HepG2 (cell line): ENCODE results near the gene TMEM14A. TPM values are rescaled to one million over a fixed set of nuclear protein-coding genes. Genes with fewer than 3 reads are reported as not detected.

Experiments
- ATAC-seq: fragments of 200-7000 bp; cut with Tn5 transposase; 3 replicates; pipeline ENCODE4 v1.9.1; 2020; ENCODE audit warnings: mild to moderate bottlenecking, moderate library complexity
- BruUV-seq: library from RNA; stranded (reverse); fragments of 400-500 nt; replicated peaks from 2 replicates; lab custom pipeline; 2021; lab: Mats Ljungman, UMichigan
- CTCF ChIA-PET: fragments of 300-600 bp; formaldehyde crosslinking; extraction: SDS; loops from one replicate; lab custom pipeline; 2021; ENCODE audit warnings: low total read pairs, inconsistent platforms, low intra/inter-chr PET ratio; lab: Yijun Ruan, JAX
- POLR2A ChIA-PET: fragments of 350-600 bp; sonication (Branson Sonifier 250); formaldehyde crosslinking; loops from one replicate; lab custom pipeline; 2020; ENCODE audit warnings: antibody characterized with exemption, inconsistent platforms; lab: Yijun Ruan, JAX
- DNase-seq: peaks from one replicate; pipeline ENCODE4 v3.0.0-alpha.2; 2015; ENCODE audit warnings: low spot score
- FAIRE-seq: peaks from 3 replicates; lab custom pipeline; 2011; peaks lifted over from hg19 to GRCh38; lab: Jason Lieb, UNC
- H2AFZ ChIP-seq: one replicate; pipeline ENCODE4 v1.6.1; 2011; ENCODE audit warnings: low read length, inconsistent platforms
- H3K27ac ChIP-seq: fragments of 300-600 bp; 3 replicates; pipeline ENCODE4 v1.8.0; 2011; ENCODE audit warnings: mixed run types, mild to moderate bottlenecking, mixed read lengths, low read length, inconsistent platforms; ENCODE audit not compliant: insufficient read depth; ENCODE audit errors: extremely low read length
- H3K27me3 ChIP-seq, 2 experiments: fragments of 200-600 bp in 1 of 2; 2 replicates in 1 of 2; 3 replicates in 1 of 2; pipeline versions ENCODE4 v1.6.0 to v1.8.0; 2011; ENCODE audit warnings: low read length in 2 of 2, mild to moderate bottlenecking in 2 of 2, moderate library complexity in 2 of 2, inconsistent platforms in 1 of 2; ENCODE audit not compliant: insufficient read depth in 2 of 2, control insufficient read depth in 1 of 2
- H3K36me3 ChIP-seq, 2 experiments: fragments of 200-600 bp in 1 of 2; replicated peaks in 1 of 2; 2 replicates in 1 of 2; 3 replicates in 1 of 2; pipeline versions ENCODE4 v1.5.1 to v1.8.0; 2011; ENCODE audit warnings: low read length in 2 of 2, inconsistent platforms in 1 of 2; ENCODE audit not compliant: insufficient read depth in 2 of 2, control insufficient read depth in 1 of 2
- H3K4me1 ChIP-seq: 2 replicates; pipeline ENCODE4 v1.5.1; 2012; ENCODE audit warnings: low read length, inconsistent platforms; ENCODE audit not compliant: insufficient read depth
- H3K4me2 ChIP-seq: 2 replicates; pipeline ENCODE4 v1.6.0; 2011; ENCODE audit warnings: low read depth, low read length, inconsistent platforms
- H3K4me3 ChIP-seq, 3 experiments: fragments of 200-600 bp in 1 of 3; sonication (generic), shearing (Covaris generic) in 1 of 3; replicated peaks in 1 of 3; 2 replicates each; pipeline ENCODE4 v1.5.1; 2011 to 2016; ENCODE audit warnings: low read length in 3 of 3, inconsistent platforms in 2 of 3, low read depth in 2 of 3, mild to moderate bottlenecking in 2 of 3, control low read depth in 1 of 3, mixed read lengths in 1 of 3; ENCODE audit not compliant: insufficient read depth in 1 of 3
- H3K79me2 ChIP-seq: one replicate; pipeline ENCODE4 v1.6.1; 2011; ENCODE audit warnings: low read length, inconsistent platforms; ENCODE audit not compliant: insufficient read depth
- H3K9ac ChIP-seq: 2 replicates; pipeline ENCODE4 v1.6.0; 2011; ENCODE audit warnings: mild to moderate bottlenecking, low read depth, low read length, inconsistent platforms; ENCODE audit not compliant: insufficient read depth
- H3K9me3 ChIP-seq: 2 replicates; pipeline ENCODE4 v1.5.1; 2012; ENCODE audit warnings: mild to moderate bottlenecking, low read length
- H4K20me1 ChIP-seq: 2 replicates; pipeline ENCODE4 v1.6.0; 2011; ENCODE audit warnings: inconsistent platforms, mild to moderate bottlenecking, low read length, moderate library complexity; ENCODE audit not compliant: insufficient read depth
- AKNA ChIP-seq: sonication (generic); formaldehyde crosslinking; IDR thresholded peaks from 2 replicates; pipeline ENCODE4 v1.4.0; 2020; ENCODE audit warnings: missing genetic modification reagents, borderline replicate concordance
- FIP1L1 ChIP-seq: fragments of 200-400 bp; formaldehyde crosslinking; IDR thresholded peaks from 2 replicates; pipeline ENCODE4 v1.6.1; 2018; ENCODE audit warnings: low read depth, mild to moderate bottlenecking, low read length, moderate library complexity, borderline replicate concordance; ENCODE audit not compliant: insufficient read depth
- KLF12 ChIP-seq: sonication (generic); formaldehyde crosslinking; IDR thresholded peaks from 2 replicates; pipeline ENCODE4 v1.4.0; 2020; ENCODE audit warnings: missing genetic modification reagents, borderline replicate concordance
- MAX ChIP-seq: IDR thresholded peaks from 2 replicates; pipeline ENCODE4 v1.6.1; 2012; ENCODE audit warnings: inconsistent platforms
- MED1 ChIP-seq: sonication (generic); formaldehyde crosslinking; IDR thresholded peaks from 2 replicates; pipeline ENCODE4 v1.4.0; 2020; ENCODE audit warnings: missing genetic modification reagents
- MIER3 ChIP-seq: IDR thresholded peaks from 2 replicates; pipeline ENCODE4 v1.6.1; 2016; ENCODE audit warnings: missing compliant biosample characterization, borderline replicate concordance
- NFE2L2 ChIP-seq: fragments of 150-350 bp; IDR thresholded peaks from 2 replicates; pipeline ENCODE4 v1.6.1; 2014; ENCODE audit warnings: low read length
- SIN3A ChIP-seq: IDR thresholded peaks from 2 replicates; pipeline ENCODE4 v1.6.1; 2011; ENCODE audit warnings: low read depth, mild to moderate bottlenecking, control low read depth, low read length, borderline replicate concordance
- TCF7L2 ChIP-seq: IDR thresholded peaks from 2 replicates; pipeline ENCODE4 v1.6.1; 2011; ENCODE audit warnings: mild to moderate bottlenecking, low read depth, low read length, moderate library complexity
- THAP7 ChIP-seq: sonication (generic); formaldehyde crosslinking; IDR thresholded peaks from 2 replicates; pipeline ENCODE4 v1.8.1; 2023; ENCODE audit warnings: mild to moderate bottlenecking, missing genetic modification reagents
- YY1 ChIP-seq: IDR thresholded peaks from 2 replicates; pipeline ENCODE4 v1.6.1; 2011; ENCODE audit warnings: low read length, low read depth, moderate library complexity, mild to moderate bottlenecking; ENCODE audit not compliant: insufficient read depth, insufficient replicate concordance
- ZBTB2 ChIP-seq: sonication (generic); formaldehyde crosslinking; IDR thresholded peaks from 2 replicates; pipeline ENCODE4 v1.8.0; 2022; ENCODE audit warnings: low read depth, missing genetic modification reagents
- ZNF639 ChIP-seq: conservative IDR thresholded peaks from 2 replicates; pipeline ENCODE4 v1.6.1; 2018; ENCODE audit warnings: missing genetic modification reagents
- ZNF749 ChIP-seq: sonication (generic); formaldehyde crosslinking; IDR thresholded peaks from 2 replicates; pipeline ENCODE4 v1.8.0; 2022; ENCODE audit warnings: mild to moderate bottlenecking, missing genetic modification reagents, moderate library complexity, borderline replicate concordance
- ZNF781 ChIP-seq: sonication (generic); formaldehyde crosslinking; IDR thresholded peaks from 2 replicates; pipeline ENCODE4 v1.5.1; 2020; ENCODE audit warnings: borderline replicate concordance, mild to moderate bottlenecking, missing genetic modification reagents; ENCODE audit errors: not compliant biosample characterization
- WGBS: methylation state at CpG from one replicate; pipeline ENCODE4 v1.1.6; 2017; ENCODE audit warnings: low lambda C conversion rate; 5-methylcytosine and 5-hydroxymethylcytosine counted together
- in situ Hi-C: cut with HindIII; loops from 2 replicates; pipeline ENCODE4 v1.10.0; 2017; ENCODE audit warnings: low pct_unique_long_range_greater_than_20kb; ENCODE audit not compliant: extremely low pct_ligation_motif_present
- intact Hi-C: fragments of 100-400 bp; cut with micrococcal nuclease; formaldehyde crosslinking; loops from one replicate; pipeline ENCODE4 v1.10.0; 2022; ENCODE audit not compliant: unreplicated experiment
- polyA plus RNA-seq, 8 experiments: library from polyadenylated mRNA; depleted of rRNA in 3 of 8; stranded (reverse) in 7 of 8; unstranded in 1 of 8; fragments of >200 nt; fragmentation: Illumina TruSeq in 4 of 8; extraction: Trizol in 4 of 8; gene quantifications; 2 replicates each; pipeline versions ENCODE4 v1.2.1 to v1.2.3, GENCODE V29; 2011 to 2016; ENCODE audit warnings: low read depth in 4 of 8, missing spikeins in 1 of 8, mixed read lengths in 1 of 8; ENCODE audit not compliant: insufficient read depth in 1 of 8
- total RNA-seq, 5 experiments: library from RNA; depleted of rRNA; stranded (reverse); fragments of >200 nt; fragmentation: Illumina TruSeq; extraction: Trizol; gene quantifications; 2 replicates each; pipeline ENCODE4 v1.2.3, GENCODE V29; 2016; ENCODE audit warnings: low read depth in 1 of 5

The TMEM14A gene
- total and polyA plus RNA-seq, 2 of the 13 experiments (the other 11 are each of a cell fraction or from before 2014, with no cell fraction given): 24.6 to 73.7 TPM

- Histone ChIP-seq H3K9me3 (no peaks in the 10 kb centered on the region), H3K27ac (peak overlapping the region; percentile 94), H3K79me2 (no peaks in the 10 kb centered on the region), H3K4me1 (peaks cover 70% of the 10 kb centered on the region), H3K4me3 (no peak overlapping the region; a peak in 1 of 6 replicates), H3K4me2 (peak overlapping the region; percentile 79), H3K27me3 (no peaks in the 10 kb centered on the region), H2AFZ (no peak overlapping the region), H3K9ac (no peak overlapping the region; the same call in 1 of the 2 replicates), H3K36me3 (no peaks in the 10 kb centered on the region), H4K20me1 (no peaks in the 10 kb centered on the region)
- in situ Hi-C loops (no loop called here), intact Hi-C loops (loop anchor here (1.0 to 10.0 kb wide), 3 partner anchors 9 to 189 kb away; partner anchors contain the start of gene GSTA2)
- POLR2A ChIA-PET: interaction anchor here (0.7 to 2.5 kb wide), 14 partner anchors 8 to 337 kb away, joined by 3 to 16 read pairs (median 4); partner anchors contain the start of gene GSTA2
- no peak for FAIRE-seq
- 46% methylated on average over 2 of the region's 2 CpGs for WGBS
- no peak for DNase-seq
- ATAC-seq: no peak
- BruUV-seq: no TSS peak
- CTCF ChIA-PET: interaction anchor here (1.1 to 2.6 kb wide), 2 partner anchors 89 to 113 kb away, joined by 3 to 16 read pairs; no protein-coding TSS in a partner anchor
- 0 out of 2 replicates have a peak, but pooled peaks have one; percentile 45 for TF ChIP-seq SIN3A
- 0 out of 2 replicates have a peak, but pooled peaks have one; percentile 4 for TF ChIP-seq TCF7L2
- no peak for TF ChIP-seq MED1 (CRISPR knock-in tag)
- no peak for TF ChIP-seq ZBTB2 (CRISPR knock-in tag)
- TF ChIP-seq YY1: peak; percentile 28
- 0 out of 2 replicates have a peak, but pooled peaks have one; percentile 71 for TF ChIP-seq AKNA
- 0 out of 2 replicates have a peak, but pooled peaks have one; percentile 5 for TF ChIP-seq ZNF749 (CRISPR knock-in tag)
- TF ChIP-seq ZNF781 (CRISPR knock-in tag): no peak
- no peak for TF ChIP-seq ZNF639 (CRISPR knock-in tag)
- 0 out of 2 replicates have a peak, but pooled peaks have one; percentile 5 for TF ChIP-seq KLF12 (CRISPR knock-in tag)
- no peak for TF ChIP-seq NFE2L2
- TF ChIP-seq MAX: no peak
- TF ChIP-seq MIER3: no peak
- TF ChIP-seq THAP7 (CRISPR knock-in tag): no peak
- TF ChIP-seq FIP1L1: no peak
These were observed 55.3 kb downstream of the TMEM14A start for GRCh38 chr6:52726193-52726542.
